GM12878 (cell line): ENCODE measurements around the gene ZFP90. TPM values are rescaled to one million over a fixed set of nuclear protein-coding genes. Genes with fewer than 3 reads are reported as not detected.

ENCODE experiments used
- ATAC-seq: fragments of 200-7000 bp; cut with Tn5 transposase; 3 replicates; pipeline ENCODE4 v1.9.1; 2020; ENCODE audit warnings: mild to moderate bottlenecking, moderate library complexity
- BruUV-seq: library from RNA; stranded (reverse); fragments of 400-500 nt; replicated peaks from 2 replicates; lab custom pipeline; 2021; lab: Mats Ljungman, UMichigan
- CTCF ChIA-PET: fragments of 300-600 bp; sonication (Branson Sonifier 250); formaldehyde crosslinking; extraction: SDS; loops from one replicate; lab custom pipeline; 2021; ENCODE audit warnings: inconsistent platforms; lab: Yijun Ruan, JAX
- POLR2A ChIA-PET: fragments of 350-600 bp; formaldehyde crosslinking; extraction: SDS; loops from one replicate; lab custom pipeline; 2021; ENCODE audit warnings: inconsistent platforms; lab: Charles Lee
- RAD21 ChIA-PET: fragments of 300-600 bp; sonication (Branson Sonifier 250); formaldehyde crosslinking; loops from one replicate; lab custom pipeline; 2023; ENCODE audit warnings: antibody characterized with exemption; ENCODE audit not compliant: unreplicated experiment; lab: Charles Lee
- SMC1A ChIA-PET: fragments of 300-600 bp; sonication (Branson Sonifier 250); formaldehyde crosslinking; loops from one replicate; lab custom pipeline; 2023; ENCODE audit not compliant: unreplicated experiment, uncharacterized antibody; lab: Charles Lee
- DNase-seq: peaks from one replicate; pipeline ENCODE4 v3.0.0-alpha.2; 2011; ENCODE audit warnings: low read depth, low spot score
- FAIRE-seq: peaks from 3 replicates; lab custom pipeline; 2011; peaks lifted over from hg19 to GRCh38; lab: Jason Lieb, UNC
- H2AFZ ChIP-seq: 2 replicates; pipeline ENCODE4 v1.6.0; 2011; ENCODE audit warnings: low read depth, low read length, control low read depth; ENCODE audit not compliant: control insufficient read depth
- H3K27ac ChIP-seq: 2 replicates; pipeline ENCODE4 v1.5.1; 2011; ENCODE audit warnings: control low read depth; ENCODE audit not compliant: control insufficient read depth, insufficient read depth
- H3K27me3 ChIP-seq, 2 experiments: replicated peaks in 1 of 2; 2 replicates each; pipeline versions ENCODE4 v1.6.0 to v1.6.1; 2011; ENCODE audit warnings: low read length in 1 of 2; ENCODE audit not compliant: control insufficient read depth in 2 of 2, insufficient read depth in 2 of 2
- H3K36me3 ChIP-seq, 2 experiments: 2 replicates each; pipeline ENCODE4 v1.5.1; 2011; ENCODE audit warnings: low read length in 1 of 2; ENCODE audit not compliant: control insufficient read depth in 2 of 2, insufficient read depth in 2 of 2
- H3K4me1 ChIP-seq: 2 replicates; pipeline ENCODE4 v1.6.1; 2011; ENCODE audit warnings: mild to moderate bottlenecking, low read length, moderate library complexity, mixed read lengths; ENCODE audit not compliant: control insufficient read depth, insufficient read depth
- H3K4me2 ChIP-seq: 2 replicates; pipeline ENCODE4 v1.6.0; 2011; ENCODE audit warnings: control low read depth; ENCODE audit not compliant: control insufficient read depth, insufficient read depth
- H3K4me3 ChIP-seq: fragments of 200-600 bp; sonication (generic); 2 replicates; pipeline ENCODE4 v1.5.1; 2016
- H3K79me2 ChIP-seq: 2 replicates; pipeline ENCODE4 v1.6.0; 2011; ENCODE audit warnings: low read length; ENCODE audit not compliant: control insufficient read depth, insufficient read depth
- H3K9ac ChIP-seq: 2 replicates; pipeline ENCODE4 v1.8.0; 2011; ENCODE audit warnings: low read length, control low read depth, mixed read lengths; ENCODE audit not compliant: control insufficient read depth, insufficient read depth
- H3K9me3 ChIP-seq: replicated peaks from 3 replicates; pipeline ENCODE4 v1.5.1; 2011; ENCODE audit warnings: mild to moderate bottlenecking, low read length; ENCODE audit not compliant: control insufficient read depth, insufficient read depth
- H4K20me1 ChIP-seq: 2 replicates; pipeline ENCODE4 v1.6.0; 2011; ENCODE audit not compliant: control insufficient read depth, insufficient read depth
- HDGF ChIP-seq: fragments of 450-650 bp; IDR thresholded peaks from 2 replicates; pipeline ENCODE4 v1.6.1; 2016; ENCODE audit warnings: antibody characterized with exemption
- IKZF2 ChIP-seq, 2 experiments: fragments of 450-650 bp; IDR thresholded peaks; 2 replicates each; pipeline ENCODE4 v1.6.1; 2017; ENCODE audit warnings: mild to moderate bottlenecking in 2 of 2, moderate library complexity in 2 of 2
- KAT2A ChIP-seq: conservative IDR thresholded peaks from 2 replicates; pipeline ENCODE4 v1.6.1; 2011; ENCODE audit warnings: low read depth, low read length; ENCODE audit not compliant: control insufficient read depth
- NRF1 ChIP-seq: conservative IDR thresholded peaks from 2 replicates; pipeline ENCODE4 v1.6.1; 2011; ENCODE audit warnings: mild to moderate bottlenecking, low read depth, low read length, improper control_type of control experiment
- REST ChIP-seq: IDR thresholded peaks from 2 replicates; pipeline ENCODE4 v1.6.1; 2012; ENCODE audit warnings: mild to moderate bottlenecking, low read depth, low read length
- TCF7 ChIP-seq: IDR thresholded peaks from 2 replicates; pipeline ENCODE4 v1.6.1; 2014; ENCODE audit warnings: antibody characterized with exemption, borderline replicate concordance
- YBX1 ChIP-seq: fragments of 450-650 bp; IDR thresholded peaks from 2 replicates; pipeline ENCODE4 v1.6.1; 2016; ENCODE audit warnings: antibody characterized with exemption
- ZBTB4 ChIP-seq: fragments of 450-650 bp; formaldehyde crosslinking; IDR thresholded peaks from 2 replicates; pipeline ENCODE4 v1.4.0; 2022; ENCODE audit warnings: mild to moderate bottlenecking, moderate library complexity
- ZNF384 ChIP-seq: IDR thresholded peaks from 2 replicates; pipeline ENCODE4 v1.6.1; 2012; ENCODE audit warnings: low read depth, mild to moderate bottlenecking, low read length, improper control_type of control experiment, borderline replicate concordance
- WGBS: methylation state at CpG from one replicate; pipeline ENCODE4 v1.1.6; 2016; ENCODE audit warnings: low lambda C conversion rate; ENCODE audit not compliant: insufficient replicate concordance, insufficient coverage; ENCODE audit errors: missing lambda C conversion rate; 5-methylcytosine and 5-hydroxymethylcytosine counted together
- in situ Hi-C: fragments of 300-500 bp; cut with MboI; formaldehyde crosslinking; loops from 9 replicates; pipeline ENCODE4 v1.14.3; 2018; ENCODE audit warnings: mixed read lengths
- intact Hi-C: fragments of 100-400 bp; cut with micrococcal nuclease; formaldehyde crosslinking; loops from one replicate; pipeline ENCODE4 v1.14.2; 2022; ENCODE audit not compliant: unreplicated experiment
- polyA plus RNA-seq, 11 experiments: library from polyadenylated mRNA; depleted of rRNA in 4 of 11; unstranded in 6 of 11; stranded (reverse) in 5 of 11; fragments of >200 nt; fragmentation: Nextera tagmentation in 4 of 11; fragmentation: Illumina TruSeq in 1 of 11; extraction: Ambion mirVana in 4 of 11; extraction: Trizol in 1 of 11; gene quantifications; 1 replicate in 1 of 11; 2 replicates in 10 of 11; pipeline versions ENCODE4 v1.2.1 to v1.2.3, GENCODE V29; 2011 to 2016; ENCODE audit warnings: inconsistent platforms in 2 of 11, missing spikeins in 2 of 11, low read depth in 1 of 11
- total RNA-seq, 4 experiments: library from RNA; depleted of rRNA in 3 of 4; stranded (reverse); fragments of >200 nt in 3 of 4; fragmentation: Illumina TruSeq in 1 of 4; extraction: Trizol in 1 of 4; gene quantifications; 2 replicates each; pipeline versions ENCODE4 v1.2.1 to v1.2.3, GENCODE V29; 2013 to 2021
- TF ChIP-seq, protein P1 (sequence below): fragments of 450-650 bp; IDR thresholded peaks from 2 replicates; pipeline ENCODE4 v1.6.1; 2016; ENCODE audit warnings: mild to moderate bottlenecking
- TF ChIP-seq, protein P2 (sequence below): fragments of 450-650 bp; formaldehyde crosslinking; IDR thresholded peaks from 2 replicates; pipeline ENCODE4 v1.5.0; 2022; ENCODE audit warnings: mild to moderate bottlenecking, missing genetic modification characterization

Gene ZFP90
- total and polyA plus RNA-seq, 10 of the 15 experiments (the other 5 are each of a cell fraction or from before 2014, with no cell fraction given) = 3.3 to 20.0 (median 15.4) TPM

DNA sequence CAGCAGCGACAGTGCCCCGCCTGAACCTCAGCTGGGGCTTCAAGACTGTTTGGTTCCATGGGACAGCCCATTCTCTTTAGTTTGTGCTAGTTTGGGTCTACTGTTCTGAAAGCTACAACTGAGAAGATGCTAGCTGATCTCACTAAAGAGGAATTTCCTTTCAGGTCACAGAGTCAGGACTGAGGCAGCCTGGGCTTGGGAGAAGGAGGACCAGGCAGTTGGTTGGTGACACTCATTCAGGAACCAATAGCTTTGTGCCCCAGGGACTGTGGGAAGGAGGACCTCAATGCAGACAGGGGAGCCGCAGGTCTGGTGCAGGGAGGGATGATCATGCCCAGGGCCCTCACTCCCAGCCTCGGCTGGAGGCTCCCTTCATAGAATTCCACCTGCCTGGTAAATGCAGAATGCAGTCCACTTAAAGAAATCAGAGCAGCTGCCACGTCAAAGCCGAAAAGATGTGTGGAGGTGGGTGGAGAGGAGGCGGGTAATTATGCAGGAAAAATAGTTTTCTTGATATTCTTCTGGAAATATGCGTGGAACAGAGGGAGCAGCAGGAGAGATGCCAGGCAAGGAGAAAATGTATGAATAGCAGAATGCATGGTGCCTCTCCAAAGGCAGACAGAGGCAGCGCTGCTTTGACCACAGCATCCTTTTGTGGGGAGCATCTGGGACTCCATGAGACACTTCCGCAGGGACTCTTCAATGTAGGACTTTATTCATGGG lies 32.6 kb upstream of the ZFP90 start:
- no peak for TF ChIP-seq ZBTB4 (CRISPR knock-in tag)
- TF ChIP-seq HDGF = no peak
- no peak for TF ChIP-seq REST
- no peak for TF ChIP-seq KAT2A
- TF ChIP-seq, protein P1, sequence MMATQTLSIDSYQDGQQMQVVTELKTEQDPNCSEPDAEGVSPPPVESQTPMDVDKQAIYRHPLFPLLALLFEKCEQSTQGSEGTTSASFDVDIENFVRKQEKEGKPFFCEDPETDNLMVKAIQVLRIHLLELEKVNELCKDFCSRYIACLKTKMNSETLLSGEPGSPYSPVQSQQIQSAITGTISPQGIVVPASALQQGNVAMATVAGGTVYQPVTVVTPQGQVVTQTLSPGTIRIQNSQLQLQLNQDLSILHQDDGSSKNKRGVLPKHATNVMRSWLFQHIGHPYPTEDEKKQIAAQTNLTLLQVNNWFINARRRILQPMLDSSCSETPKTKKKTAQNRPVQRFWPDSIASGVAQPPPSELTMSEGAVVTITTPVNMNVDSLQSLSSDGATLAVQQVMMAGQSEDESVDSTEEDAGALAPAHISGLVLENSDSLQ = no peak
- TF ChIP-seq NRF1 = no peak
- no peak for TF ChIP-seq IKZF2 (IDR thresholded peaks at IDR 0.05)
- TF ChIP-seq ZNF384 = no peak
- no peak for TF ChIP-seq TCF7
- TF ChIP-seq YBX1 = no peak
- TF ChIP-seq, protein P2, sequence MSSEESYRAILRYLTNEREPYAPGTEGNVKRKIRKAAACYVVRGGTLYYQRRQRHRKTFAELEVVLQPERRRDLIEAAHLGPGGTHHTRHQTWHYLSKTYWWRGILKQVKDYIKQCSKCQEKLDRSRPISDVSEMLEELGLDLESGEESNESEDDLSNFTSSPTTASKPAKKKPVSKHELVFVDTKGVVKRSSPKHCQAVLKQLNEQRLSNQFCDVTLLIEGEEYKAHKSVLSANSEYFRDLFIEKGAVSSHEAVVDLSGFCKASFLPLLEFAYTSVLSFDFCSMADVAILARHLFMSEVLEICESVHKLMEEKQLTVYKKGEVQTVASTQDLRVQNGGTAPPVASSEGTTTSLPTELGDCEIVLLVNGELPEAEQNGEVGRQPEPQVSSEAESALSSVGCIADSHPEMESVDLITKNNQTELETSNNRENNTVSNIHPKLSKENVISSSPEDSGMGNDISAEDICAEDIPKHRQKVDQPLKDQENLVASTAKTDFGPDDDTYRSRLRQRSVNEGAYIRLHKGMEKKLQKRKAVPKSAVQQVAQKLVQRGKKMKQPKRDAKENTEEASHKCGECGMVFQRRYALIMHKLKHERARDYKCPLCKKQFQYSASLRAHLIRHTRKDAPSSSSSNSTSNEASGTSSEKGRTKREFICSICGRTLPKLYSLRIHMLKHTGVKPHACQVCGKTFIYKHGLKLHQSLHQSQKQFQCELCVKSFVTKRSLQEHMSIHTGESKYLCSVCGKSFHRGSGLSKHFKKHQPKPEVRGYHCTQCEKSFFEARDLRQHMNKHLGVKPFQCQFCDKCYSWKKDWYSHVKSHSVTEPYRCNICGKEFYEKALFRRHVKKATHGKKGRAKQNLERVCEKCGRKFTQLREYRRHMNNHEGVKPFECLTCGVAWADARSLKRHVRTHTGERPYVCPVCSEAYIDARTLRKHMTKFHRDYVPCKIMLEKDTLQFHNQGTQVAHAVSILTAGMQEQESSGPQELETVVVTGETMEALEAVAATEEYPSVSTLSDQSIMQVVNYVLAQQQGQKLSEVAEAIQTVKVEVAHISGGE (CRISPR knock-in tag) = no peak
- no peaks in the 10 kb centered on the region for H4K20me1 ChIP-seq
- SMC1A ChIA-PET = interaction anchor here (0.6 kb wide), 1 partner anchor 175 kb away, joined by 3 read pairs; no protein-coding TSS in a partner anchor
- WGBS = 23% methylated on average over 10 of the region's 10 CpGs
- RAD21 ChIA-PET = no interaction called here
- no peak overlapping the region for H3K27ac ChIP-seq
- H3K79me2 ChIP-seq = no peaks in the 10 kb centered on the region
- no peaks in the 10 kb centered on the region for H3K9me3 ChIP-seq
- CTCF ChIA-PET = interaction anchor here (1.4 kb wide), 1 partner anchor 51 kb away, joined by 3 read pairs; no protein-coding TSS in a partner anchor
- no peaks in the 10 kb centered on the region for H3K36me3 ChIP-seq
- no TSS peak for BruUV-seq
- ATAC-seq (no peak), FAIRE-seq (no peak), DNase-seq (no peak)
- intact Hi-C loops = no loop called here
- in situ Hi-C loops = no loop called here
- H2AFZ ChIP-seq = no peak overlapping the region
- no peak overlapping the region for H3K4me2 ChIP-seq
- H3K9ac ChIP-seq = no peak overlapping the region
- H3K4me1 ChIP-seq = no peaks in the 10 kb centered on the region
- peaks cover 0 to 2% of the 10 kb centered on the region in 2 experiments; a peak in 3 of 4 replicates for H3K27me3 ChIP-seq
- H3K4me3 ChIP-seq = no peak overlapping the region
- POLR2A ChIA-PET = no interaction called here
